Smooth muscle cell of the pulmonary artery (primary cell): ENCODE results near the gene TBX21. TPM values are rescaled to one million over a fixed set of nuclear protein-coding genes. Genes with fewer than 3 reads are reported as not detected.

Experiments
- total RNA-seq: library from RNA; depleted of rRNA; stranded (reverse); fragments of >200 nt; gene quantifications from 2 replicates; pipeline ENCODE4 v1.2.3, GENCODE V29; 2014

TBX21 gene
- not detected in 2 replicates for total RNA-seq

GRCh38 chr17:47733047-47733673, at the start of gene TBX21:
Gene TBX21 (plus strand): TSS chr17:47733236. CDS start chr17:47733455, 219 bp downstream.

GRCh38 chr17:47693731-47694580, 39.1 kb upstream of the TBX21 start, which contains the start of gene TBKBP1:
Gene TBKBP1 (plus strand): TSS chr17:47694161. CDS start chr17:47696113, 1,952 bp downstream.

Other genes with a start within 250 kb of the TBX21 start
- 185 and 196 TPM in 2 replicates for gene NPEPPS, start 202.1 kb upstream of the TBX21 start, total RNA-seq
- 327 and 374 TPM in 2 replicates for gene KPNB1, start 83.3 kb upstream of the TBX21 start, total RNA-seq
- gene TBKBP1, start 39.1 kb upstream of the TBX21 start, total RNA-seq, result 9.9 and 12.5 TPM in 2 replicates
- 6.0 and 6.7 TPM in 2 replicates for gene OSBPL7, start 88.6 kb downstream of the TBX21 start, total RNA-seq
- 23.0 and 24.5 TPM in 2 replicates for gene MRPL10, start 98.3 kb downstream of the TBX21 start, total RNA-seq
- 0.10 and 0.20 TPM in 2 replicates for gene LRRC46, start 98.4 kb downstream of the TBX21 start, total RNA-seq
- gene SCRN2, start 108.0 kb downstream of the TBX21 start, total RNA-seq, result 27.0 and 29.8 TPM in 2 replicates
- 0.07 and 0.23 TPM in 2 replicates for gene SP6, start 117.9 kb downstream of the TBX21 start, total RNA-seq
- 1.6 and 1.8 TPM in 2 replicates for gene SP2, start 163.0 kb downstream of the TBX21 start, total RNA-seq
- 22.6 and 25.1 TPM in 2 replicates for gene PNPO, start 208.3 kb downstream of the TBX21 start, total RNA-seq
- not detected in 2 replicates for gene PRR15L, start 224.6 kb downstream of the TBX21 start, total RNA-seq
- 69.5 and 106 TPM in 2 replicates for gene CDK5RAP3, start 237.9 kb downstream of the TBX21 start, total RNA-seq